ENCODE data around the gene MSANTD1. TPM values are rescaled to one million over a fixed set of nuclear protein-coding genes. Genes with fewer than 3 reads are reported as not detected.

MSANTD1 gene
- total and polyA plus RNA-seq, 2 donors (not counting 3 experiments of a cell fraction or from before 2014, with no cell fraction given): 0.14 to 1.2 TPM

- TF ChIP-seq GATA2 (IDR thresholded peaks at IDR 0.05; ENCODE audit: insufficient read depth, insufficient read length, low read depth, low read length) (no peak), JUN (IDR thresholded peaks at IDR 0.05; ENCODE audit: borderline replicate concordance, insufficient read depth, insufficient read length, low read depth) (no peak), FOS (IDR thresholded peaks at IDR 0.05; ENCODE audit: borderline replicate concordance, insufficient read depth, low read length) (no peak), EZH2 (IDR thresholded peaks at IDR 0.05; ENCODE audit: borderline replicate concordance, low read depth, low read length, severe bottlenecking) (no peak), MYC (IDR thresholded peaks at IDR 0.05; ENCODE audit: low read depth, low read length) (no peak), MAX (IDR thresholded peaks at IDR 0.05; ENCODE audit: insufficient read depth, insufficient read length) (no peak)
- TF ChIP-seq, protein P1, sequence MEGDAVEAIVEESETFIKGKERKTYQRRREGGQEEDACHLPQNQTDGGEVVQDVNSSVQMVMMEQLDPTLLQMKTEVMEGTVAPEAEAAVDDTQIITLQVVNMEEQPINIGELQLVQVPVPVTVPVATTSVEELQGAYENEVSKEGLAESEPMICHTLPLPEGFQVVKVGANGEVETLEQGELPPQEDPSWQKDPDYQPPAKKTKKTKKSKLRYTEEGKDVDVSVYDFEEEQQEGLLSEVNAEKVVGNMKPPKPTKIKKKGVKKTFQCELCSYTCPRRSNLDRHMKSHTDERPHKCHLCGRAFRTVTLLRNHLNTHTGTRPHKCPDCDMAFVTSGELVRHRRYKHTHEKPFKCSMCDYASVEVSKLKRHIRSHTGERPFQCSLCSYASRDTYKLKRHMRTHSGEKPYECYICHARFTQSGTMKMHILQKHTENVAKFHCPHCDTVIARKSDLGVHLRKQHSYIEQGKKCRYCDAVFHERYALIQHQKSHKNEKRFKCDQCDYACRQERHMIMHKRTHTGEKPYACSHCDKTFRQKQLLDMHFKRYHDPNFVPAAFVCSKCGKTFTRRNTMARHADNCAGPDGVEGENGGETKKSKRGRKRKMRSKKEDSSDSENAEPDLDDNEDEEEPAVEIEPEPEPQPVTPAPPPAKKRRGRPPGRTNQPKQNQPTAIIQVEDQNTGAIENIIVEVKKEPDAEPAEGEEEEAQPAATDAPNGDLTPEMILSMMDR (IDR thresholded peaks at IDR 0.05; ENCODE audit: extremely low read depth in 1 of 2, insufficient read depth in 1 of 2, low read depth in 1 of 2, low read length in 2 of 2): no peak
- DNase-seq (ENCODE audit: low read depth, low spot score) (no peak), FAIRE-seq (no peak)
- Histone ChIP-seq H3K4me1 (ENCODE audit: control insufficient read depth, extremely low read depth, insufficient read depth, low read length) (no peaks in the 10 kb centered on the region), H2AFZ (ENCODE audit: low read depth, low read length) (no peak overlapping the region), H3K4me2 (ENCODE audit: insufficient read depth, low read length) (no peak overlapping the region), H3K4me3 (replicated peaks in 1 of 3; ENCODE audit: insufficient read depth in 1 of 3, low read depth in 1 of 3, low read length in 3 of 3) (no peak overlapping the region), H3K9me1 (replicated peaks; ENCODE audit: control insufficient read depth, extremely low read depth, insufficient read depth, low read length) (no peaks in the 10 kb centered on the region), H3K27me3 (ENCODE audit: control insufficient read depth in 2 of 2, insufficient read depth in 2 of 2, low read length in 2 of 2) (peaks cover 0 to 4% of the 10 kb centered on the region in 2 experiments), H4K20me1 (replicated peaks; ENCODE audit: control insufficient read depth, extremely low read depth, insufficient read depth, low read length) (no peaks in the 10 kb centered on the region), H3K27ac (ENCODE audit: insufficient read depth, low read depth, low read length) (no peak overlapping the region), H3K36me3 (ENCODE audit: control insufficient read depth in 2 of 2, extremely low read depth in 1 of 2, insufficient read depth in 2 of 2, low read length in 2 of 2) (no peaks in the 10 kb centered on the region), H3K79me2 (ENCODE audit: control insufficient read depth, insufficient read depth, low read length) (no peaks in the 10 kb centered on the region), H3K9ac (replicated peaks; ENCODE audit: extremely low read depth, insufficient read depth, low read length) (no peak overlapping the region), H3K9me3 (replicated peaks; ENCODE audit: control insufficient read depth, insufficient read depth, low read length) (no peaks in the 10 kb centered on the region)
- ChIA-PET POLR2A (no interaction called here), CTCF (no interaction called here)
- BruUV-seq (replicated peaks): no TSS peak
- dilution Hi-C loops (cut with MboI; ENCODE audit: extremely low pct_ligation_motif_present, low sequenced_read_pairs) (no loop called here), intact Hi-C loops (cut with micrococcal nuclease) (no loop called here)
Measured at GRCh38 chr4:3284734-3285557, 36.0 kb downstream of the MSANTD1 start.
